22Rv1 (cell line): ENCODE measurements around the gene ADPRS.

Source experiments
- CTCF ChIP-seq: fragments of 450-650 bp; IDR thresholded peaks from 2 replicates; pipeline ENCODE4 v1.5.1; 2017; ENCODE audit warnings: mild to moderate bottlenecking
- ZFX ChIP-seq: fragments of 450-650 bp; IDR thresholded peaks from 2 replicates; pipeline ENCODE4 v1.6.1; 2017; ENCODE audit warnings: antibody characterized with exemption, borderline replicate concordance

- TF ChIP-seq ZFX (no peak), CTCF (no peak)
Measured at GRCh38 chr1:36098650-36099365, 10.1 kb downstream of the ADPRS start.
